Islet of Langerhans (tissue), 1 donor: ENCODE data around the gene DKK2.

ENCODE experiments used
- FAIRE-seq: peaks from one replicate; lab custom pipeline; 2011; peaks lifted over from hg19 to GRCh38; lab: Jason Lieb, UNC

The DKK2 gene, protein sequence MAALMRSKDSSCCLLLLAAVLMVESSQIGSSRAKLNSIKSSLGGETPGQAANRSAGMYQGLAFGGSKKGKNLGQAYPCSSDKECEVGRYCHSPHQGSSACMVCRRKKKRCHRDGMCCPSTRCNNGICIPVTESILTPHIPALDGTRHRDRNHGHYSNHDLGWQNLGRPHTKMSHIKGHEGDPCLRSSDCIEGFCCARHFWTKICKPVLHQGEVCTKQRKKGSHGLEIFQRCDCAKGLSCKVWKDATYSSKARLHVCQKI

DNA sequence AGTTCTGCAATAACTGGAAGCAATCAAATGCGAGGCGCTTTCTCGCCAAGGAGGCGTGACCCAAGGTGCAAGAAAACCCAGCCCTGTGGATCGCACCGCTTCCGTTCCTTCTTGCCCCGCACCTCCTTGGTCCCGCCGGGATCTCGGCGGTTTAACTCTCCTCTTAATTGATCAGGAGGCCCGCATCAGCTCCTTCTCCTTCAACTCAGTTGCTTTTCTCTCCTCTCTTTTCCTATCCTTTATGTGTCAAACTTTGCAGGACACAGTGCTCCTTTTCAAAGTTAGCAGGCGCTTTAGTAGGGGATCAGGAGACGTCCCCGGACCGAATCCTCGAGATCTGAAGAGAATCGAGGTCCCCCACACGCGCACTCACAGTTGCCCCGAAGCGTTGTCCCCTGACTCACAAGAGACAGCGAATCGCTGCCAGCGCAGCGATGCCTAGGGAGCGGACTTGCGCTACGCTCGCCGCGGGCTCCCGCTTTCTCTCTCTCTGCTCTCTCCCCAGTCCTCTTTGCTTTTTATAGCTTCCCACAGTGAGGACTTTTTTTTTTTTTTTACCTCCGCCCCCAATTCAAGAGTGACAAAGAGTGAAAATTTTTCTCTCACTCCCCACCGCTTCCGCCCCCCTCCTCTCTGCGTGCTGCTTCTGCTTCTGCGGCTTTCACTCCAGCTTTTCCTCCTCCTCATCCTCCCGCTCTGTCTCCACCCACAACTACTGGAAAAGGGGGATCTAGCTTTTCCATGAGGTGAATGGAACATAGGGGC is at the start of gene DKK2:
DKK2 (minus strand) TSS at position 495 of the 765 bp plus-strand sequence. CDS start 722 bp downstream, outside the sequence.
- FAIRE-seq = no peak

DNA sequence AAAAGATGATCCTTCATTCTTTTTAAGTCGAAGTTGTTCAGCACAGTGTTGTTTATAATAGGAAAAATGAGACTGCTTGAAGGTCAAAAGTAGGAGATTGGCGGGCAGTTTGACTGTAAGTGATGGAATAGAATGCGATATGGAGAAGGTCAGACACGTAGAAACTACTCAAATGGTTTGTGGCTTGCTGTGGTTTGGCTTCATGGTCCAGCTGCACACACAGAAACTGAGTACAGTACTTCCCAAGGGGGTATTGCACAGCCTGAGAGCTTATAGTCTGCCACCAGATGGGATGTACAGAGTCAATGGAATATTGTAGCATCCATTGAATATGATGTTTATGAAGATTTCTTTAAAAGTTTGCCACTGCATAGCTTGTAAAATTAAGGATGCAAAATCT is 41.1 kb upstream of the DKK2 start:
- FAIRE-seq = no peak

DNA sequence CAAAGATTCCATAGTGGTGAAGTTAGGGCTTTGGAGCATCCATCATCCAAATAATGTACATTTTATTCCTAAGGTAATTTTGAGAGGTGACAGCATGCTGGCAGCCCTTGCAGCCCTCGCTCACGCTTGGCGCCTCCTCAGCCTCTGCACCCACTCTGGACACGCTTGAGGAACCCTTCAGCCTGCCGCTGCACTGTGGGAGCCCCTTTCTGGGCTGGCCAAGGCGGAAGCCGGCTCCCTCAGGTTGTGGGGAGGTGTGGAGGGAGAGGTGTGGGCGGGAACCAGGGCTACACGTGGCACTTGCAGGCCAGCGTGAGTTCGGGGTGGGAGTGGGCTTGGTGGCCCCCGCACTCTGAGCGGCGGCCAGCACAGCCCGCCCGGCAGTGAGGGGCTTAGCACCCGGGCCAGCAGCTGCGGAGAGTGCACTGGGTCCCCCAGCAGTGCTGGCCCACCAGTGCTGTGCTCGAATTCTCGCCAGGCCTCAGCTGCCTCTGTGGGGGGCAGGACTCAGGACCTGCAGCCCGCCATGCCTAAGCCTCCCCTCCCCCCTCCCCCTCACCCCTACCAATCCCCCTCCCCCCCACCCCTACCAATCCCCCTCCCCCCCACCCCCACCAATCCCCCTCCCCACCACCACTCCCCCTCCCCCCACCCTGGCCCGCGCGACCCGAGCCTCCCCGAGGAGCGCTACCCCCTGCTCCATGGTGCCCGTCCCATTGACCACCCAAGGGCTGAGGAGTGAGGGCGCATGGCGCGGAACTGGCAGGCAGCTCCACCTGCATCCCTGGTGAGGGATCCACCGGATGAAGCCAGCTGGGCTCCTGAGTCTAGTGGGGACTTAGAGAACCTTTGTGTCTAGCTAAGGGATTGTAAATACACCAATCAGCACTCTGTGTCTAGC is 37.0 kb upstream of the DKK2 start:
- no peak for FAIRE-seq

DNA sequence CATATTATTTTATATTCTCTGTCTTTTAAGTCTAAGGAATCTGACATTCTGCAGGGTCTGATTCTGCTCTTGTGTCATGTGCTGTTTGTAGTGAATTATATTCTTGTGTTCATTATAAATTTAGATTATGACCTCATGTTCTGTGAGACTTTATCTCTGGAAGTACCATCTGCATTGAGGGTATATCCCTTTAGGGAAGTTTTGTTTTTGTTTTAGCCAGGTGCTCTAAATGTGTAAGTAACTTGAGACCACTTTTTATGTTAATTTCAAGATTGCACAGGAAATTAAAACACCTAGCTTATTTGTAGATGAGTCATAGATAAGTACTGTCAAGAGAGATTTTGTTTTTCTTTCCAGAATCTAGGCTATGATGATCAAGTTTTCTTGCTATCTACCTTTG is 35.0 kb upstream of the DKK2 start:
- FAIRE-seq = no peak

DNA sequence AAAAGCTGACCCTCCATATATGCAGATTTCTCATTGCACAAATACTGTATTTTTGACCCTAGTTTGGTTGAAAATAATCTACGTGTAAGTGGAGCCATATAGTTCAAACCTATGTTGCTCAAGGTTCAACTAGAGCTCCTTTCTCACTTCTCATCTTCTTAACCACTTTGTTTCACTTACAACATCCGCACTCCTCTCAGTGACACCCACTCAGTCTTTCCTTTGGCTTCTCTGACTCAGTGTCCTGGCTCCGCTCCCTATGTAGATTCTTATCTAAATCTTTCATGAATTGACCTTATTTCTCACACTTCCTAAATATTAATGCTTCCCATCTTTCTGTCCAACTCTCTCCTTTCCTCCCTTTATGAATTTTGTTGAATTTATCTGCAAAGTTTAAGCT is 32.9 kb upstream of the DKK2 start:
- no peak for FAIRE-seq

DNA sequence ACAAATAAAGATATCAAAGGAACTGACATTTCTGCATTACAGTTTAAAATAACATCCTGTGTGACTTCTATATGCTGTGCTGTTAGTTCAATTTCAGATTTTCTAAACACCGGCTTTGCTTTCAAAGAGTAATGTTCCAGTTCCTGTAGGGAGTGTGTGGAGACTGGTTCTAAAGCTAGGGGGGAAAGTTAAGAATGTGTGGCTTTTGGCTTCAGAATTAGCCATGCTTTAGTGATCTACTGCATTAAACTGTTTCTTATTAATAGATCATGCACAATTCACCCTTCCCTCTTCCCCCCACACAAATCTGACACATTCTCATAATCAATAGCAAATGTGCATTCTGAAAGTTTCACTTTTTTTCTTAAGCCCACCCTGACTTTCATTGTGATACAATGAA is 32.0 kb upstream of the DKK2 start:
- no peak for FAIRE-seq

DNA sequence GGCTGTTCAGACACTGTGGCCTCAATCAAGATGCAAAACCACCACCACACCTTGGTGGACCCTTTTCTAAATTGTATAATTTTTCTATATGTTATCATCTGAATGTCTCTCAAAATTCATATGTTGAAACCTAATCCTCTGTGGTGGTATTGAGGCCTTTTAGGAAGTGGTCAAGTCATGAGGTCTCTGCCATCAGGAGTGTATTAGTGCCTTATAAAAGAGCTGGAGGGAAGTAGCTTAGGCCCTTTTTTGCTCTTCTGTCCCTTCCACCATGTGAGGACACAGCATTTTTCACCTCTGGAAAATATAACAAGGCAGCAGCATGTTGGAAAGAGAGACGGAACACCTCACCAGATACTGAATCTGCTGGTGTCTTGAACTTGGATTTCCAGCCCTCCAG is 30.5 kb upstream of the DKK2 start:
- no peak for FAIRE-seq

DNA sequence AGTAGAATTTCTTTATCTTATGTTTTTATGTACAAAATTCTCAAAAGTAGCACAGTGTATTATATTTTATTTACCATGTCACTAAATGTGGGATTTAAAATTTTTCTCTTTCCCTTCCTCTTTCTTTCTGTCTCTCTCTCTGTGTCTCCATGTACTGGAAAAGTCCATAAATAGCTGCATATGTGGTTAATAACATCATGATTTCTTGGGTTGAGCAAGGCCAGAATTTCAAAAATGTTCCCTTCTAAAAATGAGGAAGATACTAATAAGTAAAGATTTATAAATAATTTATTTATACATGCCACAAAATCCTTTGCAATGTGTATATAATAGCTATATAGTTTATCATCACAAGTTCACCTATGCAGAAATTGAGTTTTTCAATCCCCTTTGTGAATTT is 29.1 kb upstream of the DKK2 start:
- no peak for FAIRE-seq

DNA sequence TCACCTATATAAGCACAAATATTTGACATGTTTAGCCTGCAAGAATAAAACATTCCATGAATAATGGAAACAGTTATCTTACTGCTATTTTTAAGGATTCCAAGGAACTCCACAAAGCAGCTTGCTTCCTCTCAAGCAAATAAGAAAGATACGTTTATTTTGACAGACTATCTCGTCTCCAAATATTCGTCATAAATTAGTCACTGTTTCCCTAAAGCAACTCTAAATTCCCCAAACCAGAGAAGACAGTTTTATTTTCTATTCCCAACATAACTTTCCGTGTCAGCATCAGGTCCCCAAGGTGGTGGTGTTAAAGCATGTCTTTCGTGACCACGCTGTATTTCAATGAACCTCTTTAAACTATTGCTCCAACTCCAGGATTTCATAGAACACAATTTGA is 24.3 kb upstream of the DKK2 start:
- no peak for FAIRE-seq

DNA sequence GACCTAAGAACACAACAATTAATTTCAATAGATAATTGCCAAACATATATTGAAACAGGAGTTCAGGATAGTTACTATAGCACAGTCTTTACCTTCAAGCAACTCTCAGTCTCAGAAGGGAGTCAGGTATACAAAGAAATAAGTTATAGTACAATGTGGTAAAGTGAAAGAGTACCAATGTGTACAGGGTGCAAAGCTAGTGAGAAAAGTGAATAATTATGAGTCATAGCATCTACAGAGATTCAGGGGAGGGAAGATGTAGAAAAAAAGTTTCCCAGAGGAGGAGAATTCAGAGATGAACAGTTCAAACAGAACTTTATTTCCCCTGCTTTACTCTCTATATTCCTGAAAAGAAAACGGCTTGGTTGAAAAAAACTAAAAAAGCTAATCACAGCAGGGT is 22.7 kb upstream of the DKK2 start:
- no peak for FAIRE-seq

DNA sequence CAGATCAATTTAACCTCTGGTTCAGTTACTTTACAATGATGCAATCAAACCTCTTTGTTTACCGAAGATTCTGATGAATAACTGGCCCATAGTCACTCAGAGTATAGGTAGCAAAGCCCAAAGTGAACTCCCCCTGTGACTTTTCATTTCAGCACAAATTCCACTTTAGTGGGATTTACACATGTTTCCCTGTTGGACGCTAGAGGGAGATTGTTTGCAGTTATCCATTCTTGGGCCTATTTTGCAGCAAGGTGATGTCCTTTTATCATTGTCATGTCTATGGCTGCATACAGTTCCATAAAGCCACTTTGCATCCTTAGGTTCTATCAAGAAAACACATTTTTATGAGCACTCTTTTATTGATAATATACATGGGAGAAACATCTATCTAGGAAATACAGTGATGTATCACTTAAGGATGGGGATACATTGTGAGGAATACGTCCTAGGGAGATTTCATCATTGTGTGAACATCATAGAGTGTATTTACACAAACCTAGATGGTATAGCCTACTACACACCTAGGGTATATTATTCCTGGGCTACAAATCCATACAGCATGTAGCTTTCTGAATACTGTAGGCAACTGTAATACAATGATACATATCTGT is 14.5 kb upstream of the DKK2 start:
- FAIRE-seq = no peak

DNA sequence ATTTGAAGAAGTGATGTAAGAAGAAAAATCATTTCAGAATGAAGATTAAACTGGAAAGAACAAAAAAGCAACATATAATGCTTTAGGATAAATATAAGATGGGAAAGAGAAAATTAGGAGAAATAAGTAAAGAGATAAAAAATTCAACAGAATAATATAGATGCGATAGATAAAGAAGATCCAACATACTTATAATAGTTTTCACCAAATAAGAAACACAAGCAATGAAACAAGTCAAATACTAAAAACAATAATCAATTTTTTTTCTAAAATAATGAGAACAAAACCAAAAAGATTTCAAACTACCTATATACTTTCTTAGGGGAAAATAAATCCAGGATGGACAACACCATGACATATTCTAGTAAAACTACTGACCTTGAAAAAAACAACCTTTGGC is 10.1 kb upstream of the DKK2 start:
- no peak for FAIRE-seq

DNA sequence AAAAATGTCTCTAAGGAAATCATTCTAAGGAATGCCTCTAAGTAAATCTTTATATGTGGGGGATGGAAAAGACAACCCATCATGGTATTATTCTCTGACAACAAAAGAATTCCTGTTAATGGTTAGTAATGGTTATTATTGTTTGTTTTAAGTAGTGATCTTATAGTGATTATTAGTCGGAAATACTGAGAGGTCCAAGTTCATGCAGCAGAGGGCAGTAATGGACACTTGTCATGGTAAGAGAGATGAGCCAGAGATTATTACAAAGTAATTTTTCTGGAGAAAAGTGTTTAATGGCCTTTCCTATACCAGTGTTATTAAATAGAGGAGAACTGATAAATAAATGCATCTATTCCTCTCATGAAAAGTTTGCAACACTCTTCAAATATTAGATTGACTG is 8.1 kb upstream of the DKK2 start:
- FAIRE-seq = no peak

DNA sequence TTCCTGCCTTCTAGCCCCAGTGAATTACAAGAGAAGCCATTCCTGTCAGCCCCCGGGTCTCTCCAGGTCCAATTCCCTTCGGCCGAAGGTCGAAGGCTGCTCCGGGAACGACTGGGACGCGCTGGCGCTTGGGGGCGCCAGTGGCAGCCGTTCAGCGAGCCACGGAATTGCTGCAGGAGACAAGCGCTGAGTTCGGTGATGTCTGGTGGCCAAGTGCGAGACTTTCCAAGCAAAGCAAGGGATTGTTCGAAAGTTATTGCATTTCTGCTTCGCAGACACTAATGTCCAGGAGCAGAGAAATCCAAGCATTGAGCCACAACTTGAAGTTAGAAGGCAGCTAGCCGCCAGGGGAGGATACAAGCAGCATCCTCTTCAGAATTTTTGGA is 1.1 kb upstream of the DKK2 start:
- FAIRE-seq = no peak

DNA sequence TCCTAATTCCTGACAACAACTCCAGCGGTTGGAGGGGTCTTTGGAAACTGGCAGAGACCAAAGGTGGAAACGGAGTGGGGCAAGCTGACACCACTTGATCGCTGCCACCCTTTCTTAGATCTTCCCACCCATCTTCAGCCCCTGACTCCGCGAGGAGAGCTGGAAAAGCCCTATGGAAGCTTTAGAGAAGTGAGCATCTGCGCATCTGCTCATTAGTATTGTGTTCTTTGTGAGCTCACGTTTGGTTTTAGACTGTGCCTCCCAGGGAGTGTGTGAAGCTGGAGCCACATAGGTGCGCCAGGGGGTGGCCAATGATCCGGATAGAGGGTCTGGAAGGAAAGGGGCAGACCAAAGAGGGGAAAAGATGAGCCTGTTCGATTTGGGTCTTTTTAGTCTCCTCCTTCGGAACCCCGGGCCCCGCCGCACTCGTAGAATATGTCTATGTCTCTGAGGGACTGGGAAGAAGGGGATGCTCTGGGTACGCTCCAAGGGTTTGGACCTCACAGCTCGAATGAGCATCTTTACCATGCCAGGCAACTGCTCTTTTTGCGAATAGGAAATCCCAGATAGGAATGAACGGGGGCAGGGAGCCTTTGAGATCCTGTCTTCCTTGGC is 578 bp upstream of the DKK2 start:
- FAIRE-seq = no peak

DNA sequence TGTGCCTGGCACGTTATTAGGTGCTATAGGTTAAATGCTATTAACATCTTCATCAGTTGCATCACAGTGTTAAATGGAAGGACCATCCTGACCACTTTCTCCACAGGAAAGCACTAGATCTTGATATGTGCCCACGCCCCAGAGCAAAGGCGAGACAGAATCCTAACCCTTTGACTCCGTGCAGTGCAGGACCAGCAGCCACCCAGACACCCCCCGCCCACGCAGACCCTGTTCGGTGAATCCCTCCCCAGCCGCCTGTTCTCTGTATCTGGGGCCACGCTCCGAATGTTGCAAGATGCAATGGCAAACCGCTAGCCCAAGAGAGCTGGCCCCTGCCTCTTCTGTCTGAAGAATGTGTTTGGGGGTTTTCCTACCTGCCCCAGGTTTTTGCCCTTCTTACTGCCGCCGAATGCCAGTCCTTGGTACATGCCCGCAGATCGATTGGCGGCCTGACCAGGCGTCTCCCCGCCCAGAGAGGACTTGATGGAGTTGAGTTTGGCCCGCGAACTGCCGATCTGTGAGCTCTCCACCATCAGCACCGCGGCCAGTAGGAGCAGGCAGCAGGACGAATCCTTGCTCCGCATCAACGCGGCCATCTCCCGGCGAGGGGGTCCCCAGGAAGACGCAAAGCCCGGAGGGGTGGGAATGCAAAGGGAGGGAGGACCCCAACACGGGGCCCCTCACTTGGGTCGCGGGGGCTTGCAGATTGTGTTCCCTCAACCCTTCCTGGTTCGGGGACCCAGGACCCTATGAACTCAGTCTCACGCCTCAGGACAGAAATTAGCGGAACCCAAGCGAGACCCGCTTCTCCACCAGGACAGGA is 906 bp downstream of the DKK2 start:
- no peak for FAIRE-seq

DNA sequence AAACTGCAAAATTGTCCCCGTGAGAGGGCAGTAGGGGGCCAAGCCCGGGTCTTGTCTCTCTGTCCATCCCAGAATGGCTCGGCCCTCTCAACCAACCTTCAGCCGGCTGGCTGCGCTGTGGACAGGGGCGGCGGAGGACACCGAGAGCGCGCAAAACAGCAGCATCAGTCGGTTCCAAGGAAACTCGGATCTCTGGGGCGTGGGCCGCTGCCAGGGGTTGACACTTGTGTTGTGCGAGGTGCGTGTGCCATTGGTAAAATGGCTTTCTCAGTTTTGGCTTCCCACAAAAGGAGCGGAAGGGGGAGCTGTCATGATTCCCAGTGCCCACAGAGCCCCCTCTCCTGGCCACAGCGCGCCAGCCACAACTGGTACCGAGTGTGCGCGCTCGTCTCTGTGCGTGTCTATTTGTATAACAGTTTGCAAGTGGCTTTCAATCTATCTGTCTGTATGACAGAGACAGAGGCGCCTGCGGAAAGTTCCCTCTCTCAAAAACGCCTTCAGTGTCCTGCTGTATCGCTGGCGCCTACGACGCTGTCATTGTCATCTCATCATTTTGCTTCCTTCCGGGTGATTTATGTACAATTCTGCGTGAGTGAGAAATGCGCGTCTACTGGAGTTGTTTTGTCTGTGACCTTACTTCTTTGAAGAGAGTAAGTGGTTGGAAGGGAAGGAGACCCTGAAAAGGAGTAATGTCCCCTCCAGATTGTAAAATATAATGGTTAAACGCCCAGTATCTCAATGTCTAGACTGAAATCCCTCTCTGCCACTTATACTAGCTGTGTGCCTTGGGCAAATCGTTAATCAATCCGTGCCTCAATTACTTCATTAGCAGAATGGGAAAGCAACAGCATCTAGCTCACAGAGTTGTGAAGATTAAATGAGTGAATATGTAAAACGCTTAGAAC is 1.8 kb downstream of the DKK2 start:
- FAIRE-seq = no peak

DNA sequence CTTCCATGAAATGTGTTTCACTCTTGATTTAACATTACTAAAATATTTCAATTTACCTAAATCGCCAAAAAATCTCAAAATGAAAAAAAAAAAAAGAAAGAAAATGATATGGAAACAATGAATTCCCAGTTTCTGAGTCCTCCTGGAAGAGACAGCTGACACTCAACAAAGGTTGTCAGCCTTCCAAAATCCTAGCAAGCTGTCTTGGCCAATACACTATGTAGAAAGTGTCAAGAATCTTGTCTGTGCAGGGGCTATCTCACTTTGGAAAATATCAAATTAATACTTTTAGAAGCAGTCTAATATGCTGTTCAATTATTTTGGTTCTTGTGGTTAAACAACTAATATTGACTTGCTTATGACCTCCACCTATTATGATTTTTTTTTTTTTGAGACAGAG is 8.7 kb downstream of the DKK2 start:
- no peak for FAIRE-seq

DNA sequence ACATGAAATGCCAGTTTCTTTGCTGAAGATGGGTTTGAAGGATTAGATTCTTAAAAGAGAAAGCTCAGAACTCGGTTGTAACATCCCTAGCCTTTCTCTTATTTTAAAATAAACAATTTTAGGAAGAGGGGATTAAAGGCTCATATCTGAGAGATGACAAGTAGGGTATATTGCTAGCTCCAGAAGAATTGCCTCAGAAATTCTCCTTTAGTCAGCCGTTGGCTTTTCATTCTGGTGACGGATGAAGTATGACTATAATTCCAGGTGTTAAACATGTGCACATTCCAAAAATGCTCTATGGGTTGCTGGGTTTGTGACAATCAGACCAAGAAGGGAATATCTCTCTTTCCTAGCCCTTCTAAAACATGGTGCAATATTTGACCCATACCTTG is 17.8 kb downstream of the DKK2 start:
- no peak for FAIRE-seq
